ENCODE measurements around the gene RBM4B.

The RBM4B gene

DNA sequence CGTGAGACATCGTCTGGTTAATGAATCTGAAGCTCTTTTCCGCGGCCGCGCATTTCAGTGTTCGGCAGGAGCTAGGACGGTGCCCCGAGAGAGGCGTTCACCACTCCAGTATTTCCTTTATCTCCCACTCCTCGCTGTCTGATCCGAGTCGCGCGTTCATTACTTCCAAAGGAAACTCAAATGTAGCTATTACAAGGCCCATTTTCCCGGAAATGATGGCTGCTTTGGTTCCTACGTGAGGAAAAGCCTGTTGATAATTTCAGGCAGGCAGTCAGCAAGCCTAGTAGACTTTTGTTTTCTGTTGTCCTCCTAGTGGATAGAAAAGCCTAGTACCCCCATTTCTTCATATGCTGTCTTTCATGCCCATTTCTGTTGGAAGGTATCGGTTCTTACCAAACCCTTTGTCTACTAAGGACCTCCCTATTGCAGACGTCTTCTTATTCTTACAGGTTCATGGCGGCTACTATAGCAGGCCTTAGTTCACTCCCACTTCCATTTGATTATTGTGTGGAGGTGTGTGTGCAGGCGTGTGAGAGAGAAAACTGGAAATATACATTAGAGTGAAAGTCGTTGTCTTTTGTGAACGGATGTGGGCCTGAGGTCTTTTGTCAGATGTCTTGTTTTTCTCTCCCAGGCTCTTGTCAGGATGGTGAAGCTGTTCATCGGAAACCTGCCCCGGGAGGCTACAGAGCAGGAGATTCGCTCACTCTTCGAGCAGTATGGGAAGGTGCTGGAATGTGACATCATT, 38.4 kb downstream of the RBM4B start:
- peak; percentile 13 for DNase-seq

DNA sequence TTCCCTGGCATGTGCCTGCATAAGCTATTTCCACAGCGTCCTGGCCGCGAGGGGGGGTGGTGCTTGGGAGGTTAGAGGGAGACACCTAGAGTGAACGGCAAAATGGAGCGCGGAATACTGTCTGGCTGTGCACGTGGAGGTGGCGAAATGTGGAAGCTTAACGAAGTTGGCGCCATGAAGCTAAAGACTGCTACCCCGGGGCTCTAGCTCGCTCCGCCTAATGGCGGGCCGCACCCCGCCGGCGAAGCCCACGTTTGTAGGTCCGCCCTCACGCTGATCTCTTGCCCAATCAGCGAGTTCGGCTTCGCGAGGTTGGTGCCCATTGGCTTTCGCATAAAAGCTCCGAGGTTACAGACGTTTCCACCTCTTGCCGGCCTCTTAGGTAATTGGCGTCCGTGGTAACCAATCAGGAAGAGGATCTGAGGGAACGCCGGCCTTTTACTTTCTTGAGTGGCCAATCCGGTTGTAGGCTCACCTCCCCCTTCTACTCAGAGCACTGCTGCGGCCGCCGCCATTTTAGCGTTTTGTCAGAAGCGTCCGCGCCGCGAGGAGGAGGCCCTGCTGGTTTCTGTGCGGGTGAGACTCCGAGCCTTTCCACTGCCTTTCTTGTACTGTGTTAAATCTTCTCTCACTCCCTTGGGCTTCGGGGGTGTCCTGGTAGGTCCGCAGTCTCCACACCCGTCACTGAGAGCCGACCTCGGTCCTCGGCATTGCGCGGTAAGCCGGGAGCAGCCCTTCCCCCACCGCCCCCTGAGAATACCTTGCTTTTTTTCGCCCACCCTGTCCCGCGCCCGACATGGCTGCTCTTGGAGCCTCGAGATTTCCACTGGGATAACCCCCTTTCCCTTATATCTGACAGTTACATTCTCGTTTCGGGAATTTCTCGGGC, 39.3 kb downstream of the RBM4B start, which contains the start of gene RBM4:
Gene RBM4, plus strand, starts transcription at position 527 of the 889 bp plus-strand sequence. CDS start 1,009 bp downstream, outside the sequence.
- peak; percentile 100 for DNase-seq

DNA sequence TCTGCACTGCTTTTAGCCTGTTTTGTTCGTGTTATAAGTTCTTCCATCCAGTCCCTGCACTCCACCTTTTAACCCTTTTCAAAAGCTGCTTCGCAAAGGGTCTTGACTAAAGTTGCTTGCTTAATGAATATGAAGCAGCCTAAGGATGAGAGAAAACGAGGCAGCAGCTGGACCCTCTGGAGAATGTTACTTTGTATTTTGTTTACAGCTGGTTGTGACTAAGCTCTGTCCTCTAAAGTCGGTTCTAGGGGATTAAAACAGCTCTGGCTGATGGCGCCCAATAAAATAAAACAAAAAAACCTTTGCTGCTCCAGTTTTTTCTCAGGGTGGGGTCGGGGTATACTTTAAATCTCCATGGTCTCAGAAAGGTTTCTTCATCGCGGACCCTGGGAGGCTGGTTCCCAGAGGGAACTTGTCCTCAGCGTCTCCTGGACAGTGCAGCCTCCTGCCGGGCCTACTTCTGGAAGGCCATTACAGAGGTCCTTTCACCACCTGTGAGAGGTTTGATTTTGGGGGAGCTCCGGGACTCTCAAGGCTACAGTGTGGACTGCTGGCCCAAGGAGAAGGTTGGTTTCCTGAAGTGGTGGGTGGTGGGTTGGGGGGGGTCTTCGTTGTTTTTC, 40.0 kb downstream of the RBM4B start:
- peak; percentile 59 for DNase-seq

DNA sequence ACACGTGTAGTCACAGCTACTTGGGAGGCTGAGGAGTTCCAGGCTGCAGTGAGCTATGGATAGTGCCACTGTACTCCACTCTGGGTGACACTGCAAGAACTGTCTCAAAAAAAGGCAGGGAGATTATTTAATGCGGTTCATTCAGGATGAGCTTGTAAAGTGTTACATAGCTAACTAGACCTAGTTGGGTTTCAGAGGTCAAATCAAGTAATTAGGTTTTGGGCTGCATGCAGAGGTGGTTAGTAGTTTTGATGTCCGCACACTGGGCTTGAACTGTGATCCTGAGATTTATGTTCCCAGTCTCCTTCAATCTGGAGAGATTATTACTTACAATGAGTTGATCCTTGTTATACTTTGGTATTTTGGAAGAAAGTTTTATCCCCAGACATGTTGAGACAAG, 41.3 kb downstream of the RBM4B start:
- DNase-seq = no peak

DNA sequence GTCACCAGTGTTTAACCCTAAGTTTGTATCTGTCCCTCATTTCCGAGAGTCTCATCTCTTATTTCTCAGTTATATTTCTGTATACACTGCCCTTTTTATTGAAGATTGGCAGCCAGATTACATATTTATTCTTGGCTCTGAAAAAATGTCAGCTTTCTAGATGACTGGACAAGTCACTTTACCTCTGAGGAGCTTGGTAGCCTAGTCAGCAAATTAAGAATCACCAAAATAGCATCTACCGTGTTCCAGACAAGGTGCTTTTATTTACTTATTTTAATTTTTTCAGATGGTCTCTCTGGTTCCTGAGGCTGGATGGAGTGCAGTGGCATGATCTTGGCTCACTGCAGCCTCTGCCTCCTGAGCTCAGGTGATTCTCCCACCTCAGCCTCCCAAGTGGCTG, 44.7 kb downstream of the RBM4B start:
- DNase-seq = no peak

DNA sequence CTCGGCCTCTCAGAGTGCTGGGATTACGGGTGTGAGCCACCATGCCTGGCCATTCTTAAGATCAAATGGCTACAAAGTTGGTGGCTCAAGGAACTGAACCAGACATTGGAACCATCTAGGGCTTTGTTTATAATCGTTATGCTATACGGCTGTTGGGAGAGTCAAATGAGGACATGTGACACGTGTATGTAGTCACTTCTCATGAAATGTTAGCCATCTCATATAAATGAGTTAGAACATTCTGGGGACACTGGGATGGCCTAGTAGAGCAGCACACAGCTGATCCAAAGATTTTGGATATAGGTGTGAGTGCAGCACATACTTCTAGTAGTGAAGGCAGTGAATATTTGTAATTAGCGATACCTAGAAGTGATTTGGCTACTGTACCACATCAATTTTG, 45.8 kb downstream of the RBM4B start:
- no peak for DNase-seq

DNA sequence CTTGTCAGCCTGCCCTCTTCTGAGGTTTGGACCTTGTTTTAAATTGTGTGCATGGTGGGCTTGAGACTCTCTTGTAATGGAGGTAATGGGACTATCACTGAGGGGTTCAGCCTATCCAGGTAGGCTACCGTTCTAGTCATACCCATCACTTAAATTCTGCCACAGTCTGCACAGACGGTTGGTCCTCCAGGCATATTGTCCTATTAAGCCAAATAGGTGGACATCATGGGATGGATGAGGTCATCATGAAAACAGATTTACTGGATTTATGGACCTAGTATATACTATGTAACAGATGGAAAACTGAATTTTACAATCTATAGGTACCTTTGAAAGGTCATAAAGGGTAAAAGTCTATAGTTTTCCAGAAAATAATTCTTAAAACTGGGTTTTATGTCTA, 48.3 kb downstream of the RBM4B start:
- no peak for DNase-seq

DNA sequence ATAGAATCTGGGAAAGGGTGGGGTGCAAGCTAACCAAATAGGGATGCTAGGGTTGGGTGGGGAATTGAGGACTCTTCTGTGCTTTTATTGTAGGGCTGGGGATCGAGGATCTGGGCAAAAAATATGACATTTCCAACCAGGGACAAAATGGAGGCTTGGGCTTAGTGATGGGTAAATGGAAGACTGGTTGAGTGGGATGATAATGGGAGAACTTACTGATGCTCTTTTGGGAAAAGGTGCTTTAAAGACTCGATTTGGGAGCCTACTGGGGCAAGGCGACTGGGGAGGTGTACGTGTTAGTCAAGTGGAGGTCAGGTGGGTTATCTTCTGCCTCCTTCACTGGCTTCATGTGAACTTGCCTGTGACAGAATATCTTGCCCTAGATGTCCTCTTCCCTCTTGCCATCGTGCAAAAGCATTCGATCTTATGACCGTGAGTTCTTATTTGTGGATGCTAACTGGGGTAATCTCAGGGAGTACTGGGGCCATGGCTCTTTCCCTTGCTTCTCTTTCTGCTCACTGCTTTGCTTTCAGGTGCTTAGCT, 49.6 kb downstream of the RBM4B start:
- DNase-seq = no peak

DNA sequence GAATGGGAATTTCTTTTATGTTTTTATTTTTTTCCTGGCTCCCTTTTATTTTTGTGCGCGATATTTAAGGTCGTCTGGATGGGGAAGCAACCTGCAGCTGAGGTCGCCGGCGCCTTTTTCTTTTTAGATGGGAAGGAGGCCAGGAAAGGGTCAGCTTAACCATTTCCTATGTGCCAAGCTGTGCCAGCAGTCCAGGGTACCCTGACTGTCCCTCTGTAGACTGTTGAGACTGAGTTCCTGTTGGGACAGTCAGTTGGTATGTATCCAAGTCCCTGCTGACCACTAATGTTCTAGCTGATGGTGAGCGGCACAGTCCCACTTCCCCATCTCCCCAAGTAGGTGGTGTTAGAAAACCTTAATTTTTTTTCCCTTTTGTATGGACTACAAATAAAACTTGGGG, 50.8 kb downstream of the RBM4B start:
- no peak for DNase-seq

DNA sequence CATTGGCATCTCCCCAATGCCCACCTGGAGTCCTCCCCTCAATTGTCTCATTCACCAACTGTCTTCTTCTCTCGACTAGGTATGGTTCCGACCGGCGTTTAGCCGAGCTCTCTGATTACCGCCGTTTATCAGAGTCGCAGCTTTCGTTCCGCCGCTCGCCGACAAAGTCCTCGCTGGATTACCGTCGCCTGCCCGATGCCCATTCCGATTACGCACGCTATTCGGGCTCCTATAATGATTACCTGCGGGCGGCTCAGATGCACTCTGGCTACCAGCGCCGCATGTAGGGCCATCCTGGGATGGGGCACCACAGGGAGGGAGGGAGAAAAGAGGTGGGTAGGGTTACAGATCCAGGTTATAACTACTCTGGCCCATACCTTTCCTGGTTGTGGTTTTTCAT, 51.3 kb downstream of the RBM4B start:
- no peak for DNase-seq

DNA sequence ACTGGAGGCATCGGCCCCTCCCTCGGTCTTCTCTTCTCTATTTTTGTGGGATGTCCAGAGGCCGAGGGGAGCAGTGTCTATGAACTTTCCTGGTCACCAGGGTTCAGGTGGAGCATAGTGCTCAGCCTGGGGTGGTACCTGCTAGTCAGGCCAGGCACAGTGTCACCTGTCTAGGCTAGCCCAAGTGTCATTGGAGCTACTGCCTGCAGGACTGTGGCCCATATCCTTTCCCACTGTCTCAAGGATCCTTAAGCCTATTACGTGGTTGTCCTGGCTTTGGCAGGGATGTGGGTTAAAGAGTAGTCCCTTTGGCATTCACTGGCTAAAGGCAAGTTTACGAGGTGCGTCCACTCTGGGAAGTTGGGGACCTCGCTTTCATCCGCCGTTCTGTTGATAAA, 51.9 kb downstream of the RBM4B start:
- DNase-seq = no peak

DNA sequence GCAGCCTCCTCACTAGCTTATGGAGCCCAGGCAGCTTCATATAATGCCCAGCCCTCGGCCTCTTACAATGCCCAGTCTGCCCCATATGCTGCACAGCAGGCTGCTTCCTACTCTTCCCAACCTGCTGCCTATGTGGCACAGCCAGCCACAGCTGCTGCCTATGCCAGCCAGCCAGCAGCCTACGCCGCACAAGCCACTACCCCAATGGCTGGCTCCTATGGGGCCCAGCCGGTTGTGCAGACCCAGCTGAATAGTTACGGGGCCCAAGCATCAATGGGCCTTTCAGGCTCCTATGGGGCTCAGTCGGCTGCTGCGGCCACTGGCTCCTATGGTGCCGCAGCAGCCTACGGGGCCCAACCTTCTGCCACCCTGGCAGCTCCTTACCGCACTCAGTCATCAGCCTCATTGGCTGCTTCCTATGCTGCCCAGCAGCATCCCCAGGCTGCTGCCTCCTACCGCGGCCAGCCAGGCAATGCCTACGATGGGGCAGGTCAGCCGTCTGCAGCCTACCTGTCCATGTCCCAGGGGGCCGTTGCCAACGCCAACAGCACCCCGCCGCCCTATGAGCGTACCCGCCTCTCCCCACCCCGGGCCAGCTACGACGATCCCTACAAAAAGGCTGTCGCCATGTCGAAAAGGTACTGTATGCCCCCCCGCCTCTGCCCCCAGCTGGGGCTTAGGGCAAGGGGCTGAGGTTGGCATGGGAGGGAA, 52.5 kb downstream of the RBM4B start:
- no peak for DNase-seq

DNA sequence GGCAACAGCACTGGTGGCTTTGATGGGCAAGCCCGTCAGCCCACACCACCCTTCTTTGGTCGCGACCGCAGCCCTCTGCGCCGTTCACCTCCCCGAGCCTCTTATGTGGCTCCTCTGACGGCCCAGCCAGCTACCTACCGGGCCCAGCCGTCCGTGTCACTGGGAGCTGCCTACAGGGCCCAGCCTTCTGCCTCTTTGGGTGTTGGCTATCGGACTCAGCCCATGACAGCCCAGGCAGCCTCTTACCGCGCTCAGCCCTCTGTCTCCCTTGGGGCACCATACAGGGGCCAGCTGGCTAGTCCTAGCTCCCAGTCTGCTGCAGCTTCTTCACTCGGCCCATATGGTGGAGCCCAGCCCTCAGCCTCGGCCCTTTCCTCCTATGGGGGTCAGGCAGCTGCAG, 53.2 kb downstream of the RBM4B start:
- DNase-seq = no peak

DNA sequence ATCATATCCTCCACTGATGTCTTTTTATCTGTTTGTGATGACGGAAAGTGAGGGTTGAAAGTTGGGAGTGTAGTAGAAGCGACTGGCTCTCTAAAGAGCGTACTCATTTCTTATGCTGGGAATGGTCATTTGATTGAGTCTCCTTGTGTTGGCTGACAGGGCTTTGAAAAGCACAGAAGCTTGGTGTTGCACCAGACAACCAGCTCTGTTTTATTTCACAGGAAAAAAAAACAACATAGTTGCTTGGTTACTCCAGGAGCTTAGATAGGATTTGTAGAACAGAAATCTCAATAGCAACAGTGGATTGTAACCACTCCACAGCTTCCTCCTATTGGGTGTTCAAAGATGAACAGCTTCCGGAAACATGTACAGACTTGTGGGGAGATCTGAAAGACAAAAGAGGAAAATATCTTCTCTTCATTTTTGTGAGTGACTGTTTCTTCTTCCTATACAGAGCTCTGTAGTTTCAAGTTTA, 58.6 kb downstream of the RBM4B start:
- DNase-seq = no peak

DNA sequence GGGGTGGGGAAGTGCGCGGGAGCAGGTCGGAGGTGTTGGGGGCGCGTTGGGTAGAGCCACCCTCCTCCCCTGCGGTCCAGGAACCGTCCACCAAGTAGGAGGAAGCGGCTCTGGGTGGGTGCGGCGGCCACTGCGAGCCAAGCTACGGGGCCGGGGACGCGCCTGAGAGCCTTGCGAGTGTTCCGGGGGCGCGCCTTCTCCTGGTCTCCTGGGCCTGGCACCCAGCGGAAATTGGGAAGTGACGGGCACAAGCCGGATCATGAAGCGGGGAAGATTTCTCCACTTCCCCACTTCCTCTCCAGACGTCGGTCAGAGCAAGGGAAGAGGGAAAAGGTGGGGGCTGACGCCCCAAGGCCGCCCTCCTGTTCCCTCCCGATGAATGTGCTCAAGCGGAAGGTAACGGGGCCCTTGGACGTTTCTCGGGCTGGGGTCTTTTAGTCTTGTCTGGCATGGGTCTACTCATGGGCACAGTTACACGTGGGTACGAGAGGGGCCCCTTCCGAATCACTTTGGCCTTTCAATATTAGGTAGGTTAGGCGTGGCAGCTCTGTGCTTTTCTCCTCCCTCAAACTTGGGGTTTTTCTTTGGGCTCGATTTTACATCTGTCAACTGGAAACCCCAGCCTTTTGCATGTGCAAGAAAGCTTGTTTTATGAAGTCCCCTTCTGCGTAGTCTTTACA, 60.4 kb downstream of the RBM4B start:
- no peak for DNase-seq

DNA sequence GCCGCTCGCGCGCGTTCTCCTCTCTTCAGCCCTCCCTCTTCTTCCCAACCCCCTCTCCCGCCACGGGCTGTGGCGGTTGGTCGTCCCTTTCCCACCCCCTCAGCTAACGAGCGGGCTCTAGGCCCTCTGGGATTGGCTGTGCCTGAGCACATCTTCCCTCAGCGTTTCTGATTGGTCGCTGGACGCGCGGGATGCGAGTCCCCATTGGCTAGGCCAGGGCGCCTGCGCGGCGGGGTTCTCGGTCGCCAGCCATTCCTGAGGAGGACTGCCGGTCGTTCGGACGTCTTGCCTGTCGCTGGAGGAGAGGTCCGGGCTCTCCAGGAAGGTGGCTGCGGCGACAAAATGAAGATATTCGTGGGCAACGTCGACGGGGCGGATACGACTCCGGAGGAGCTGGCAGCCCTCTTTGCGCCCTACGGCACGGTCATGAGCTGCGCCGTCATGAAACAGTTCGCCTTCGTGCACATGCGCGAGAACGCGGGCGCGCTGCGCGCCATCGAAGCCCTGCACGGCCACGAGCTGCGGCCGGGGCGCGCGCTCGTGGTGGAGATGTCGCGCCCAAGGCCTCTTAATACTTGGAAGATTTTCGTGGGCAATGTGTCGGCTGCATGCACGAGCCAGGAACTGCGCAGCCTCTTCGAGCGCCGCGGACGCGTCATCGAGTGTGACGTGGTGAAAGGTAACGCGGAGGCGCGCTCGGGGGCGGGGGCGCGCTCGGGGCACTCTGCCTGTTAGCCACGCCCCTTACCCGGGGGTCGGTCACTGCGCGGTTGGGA, 61.1 kb downstream of the RBM4B start, which contains the start of gene RBM14:
Gene RBM14, plus strand, starts transcription at position 252 of the 776 bp plus-strand sequence. Its CDS starts 91 bp downstream, at position 343.
- peak; percentile 99 for DNase-seq

Measured in SHP77 treated with DMSO at 0.1 percent for 48 hours (cell line).